SK-N-SH treated with all-trans-retinoic acid at 6 μM for 48 hours (cell line): ENCODE measurements around the gene EXD3.

ENCODE experiments used
- BACH2 ChIP-seq: fragments of 250-450 bp; sonication (Bioruptor Pico); IDR thresholded peaks from 2 replicates; pipeline ENCODE4 v1.9.0; 2021; ENCODE audit warnings: mild to moderate bottlenecking, borderline replicate concordance
- CREB5 ChIP-seq: fragments of 250-450 bp; sonication (Bioruptor Pico); IDR thresholded peaks from 2 replicates; pipeline ENCODE4 v1.5.1; 2020; ENCODE audit warnings: low read depth, mild to moderate bottlenecking, moderate library complexity
- CSRNP3 ChIP-seq: fragments of 250-450 bp; sonication (Bioruptor Pico); IDR thresholded peaks from 2 replicates; pipeline ENCODE4 v1.5.1; 2021; ENCODE audit warnings: mild to moderate bottlenecking, moderate library complexity
- ESRRG ChIP-seq: fragments of 250-450 bp; sonication (Bioruptor Pico); IDR thresholded peaks from 2 replicates; pipeline ENCODE4 v1.6.1; 2021; ENCODE audit warnings: mild to moderate bottlenecking
- OSR1 ChIP-seq: fragments of 250-450 bp; sonication (Bioruptor Pico); IDR thresholded peaks from 2 replicates; pipeline ENCODE4 v1.8.0; 2022; ENCODE audit warnings: moderate library complexity, mild to moderate bottlenecking, inconsistent platforms
- PATZ1 ChIP-seq: fragments of 250-450 bp; sonication (Bioruptor Pico); IDR thresholded peaks from 2 replicates; pipeline ENCODE4 v1.8.0; 2020; ENCODE audit warnings: mild to moderate bottlenecking, moderate library complexity, borderline replicate concordance
- TOX ChIP-seq: fragments of 250-450 bp; sonication (Bioruptor Pico); IDR thresholded peaks from 2 replicates; pipeline ENCODE4 v1.8.0; 2021; ENCODE audit warnings: mild to moderate bottlenecking, moderate library complexity, borderline replicate concordance
- TSHZ2 ChIP-seq: fragments of 250-450 bp; sonication (Bioruptor Pico); IDR thresholded peaks from 2 replicates; pipeline ENCODE4 v1.5.0; 2020; ENCODE audit warnings: mild to moderate bottlenecking, moderate library complexity
- ZFP30 ChIP-seq: fragments of 450-650 bp; formaldehyde crosslinking; IDR thresholded peaks from 2 replicates; pipeline ENCODE4 v1.5.0; 2022; ENCODE audit warnings: mild to moderate bottlenecking, moderate library complexity
- ZNF565 ChIP-seq: fragments of 450-650 bp; formaldehyde crosslinking; conservative IDR thresholded peaks from 2 replicates; pipeline ENCODE4 v1.5.0; 2020; ENCODE audit warnings: low read depth, mild to moderate bottlenecking, moderate library complexity

- TF ChIP-seq OSR1 (CRISPR knock-in tag) (no peak), BACH2 (CRISPR knock-in tag) (no peak), ZNF565 (CRISPR knock-in tag) (no peak), CSRNP3 (CRISPR knock-in tag) (no peak), CREB5 (CRISPR knock-in tag) (no peak), ESRRG (CRISPR knock-in tag) (no peak), TSHZ2 (no peak), PATZ1 (no peak), ZFP30 (CRISPR knock-in tag) (no peak), TOX (CRISPR knock-in tag) (no peak)
These were observed 29.2 kb upstream of the EXD3 start for GRCh38 chr9:137452006-137452760.
